Erythroblast (primary cell): ENCODE results near the gene BRF1.

ENCODE experiments used
- GATA1 ChIP-seq: IDR thresholded peaks from 2 replicates; pipeline ENCODE4 v1.6.1; 2011; ENCODE audit warnings: low read depth, mild to moderate bottlenecking, control low read depth, low read length, moderate library complexity
- POLR2A ChIP-seq: IDR thresholded peaks from 2 replicates; pipeline ENCODE4 v1.6.1; 2011; ENCODE audit warnings: mild to moderate bottlenecking, low read length

GRCh38 chr14:105159344-105159743, 141.5 kb downstream of the BRF1 start:
- TF ChIP-seq POLR2A, result no peak
- TF ChIP-seq GATA1, result no peak
